Measurements from ENCODE around the gene NUB1.

Gene NUB1

DNA sequence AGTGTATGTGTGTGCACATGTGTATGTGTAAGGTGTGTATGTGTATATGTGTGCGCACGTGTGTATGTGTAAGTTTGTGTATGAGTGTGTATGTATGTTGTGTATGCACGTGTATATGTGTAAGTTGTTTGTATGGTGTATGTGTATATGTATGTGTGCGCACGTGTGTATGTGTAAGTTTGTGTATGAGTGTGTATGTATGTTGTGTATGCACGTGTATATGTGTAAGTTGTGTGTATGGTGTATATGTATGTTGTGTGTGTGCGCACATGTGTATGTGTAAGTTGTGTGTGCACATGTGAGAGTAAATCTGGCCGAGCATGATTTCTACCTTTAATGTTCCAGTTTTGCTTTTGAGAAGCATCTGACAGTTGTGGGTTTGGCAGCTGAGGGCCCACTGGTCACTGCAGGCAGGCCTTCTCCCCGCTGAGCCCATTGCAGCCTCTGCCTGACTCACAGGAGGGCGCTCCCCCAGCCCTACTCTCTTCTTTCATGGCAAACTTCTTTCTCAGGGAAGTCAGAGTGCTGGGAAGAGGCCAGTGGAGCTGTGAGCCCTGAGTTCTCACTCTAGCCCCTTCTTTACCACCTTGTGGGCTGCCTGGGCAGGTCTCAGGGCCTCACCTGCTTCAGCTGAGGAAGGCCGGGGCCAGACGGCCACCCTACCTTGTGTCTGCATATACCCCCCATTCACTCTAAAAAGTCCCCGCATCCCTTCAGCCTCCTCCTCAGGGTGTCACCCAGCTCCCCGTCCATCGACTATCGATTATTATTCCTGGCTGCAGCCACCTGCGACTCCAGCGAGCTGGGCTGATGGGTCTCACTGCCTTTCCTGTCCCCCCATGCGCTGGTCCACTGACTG, 57.1 kb downstream of the NUB1 start:
- no peaks in the 10 kb centered on the region for H3K27me3 ChIP-seq (ENCODE audit: control insufficient read depth, low read length)
- no peak for TF ChIP-seq EZH2phosphoT487 (IDR thresholded peaks at IDR 0.05; ENCODE audit: borderline replicate concordance, low read length)
- peak; percentile 17 for TF ChIP-seq CTCF (IDR thresholded peaks at IDR 0.05; ENCODE audit: low read depth, low read length, poor library complexity, severe bottlenecking)
- H4K20me1 ChIP-seq (ENCODE audit: control insufficient read depth, insufficient read depth, low read depth, low read length): no peaks in the 10 kb centered on the region
- no peaks in the 10 kb centered on the region for H3K9me3 ChIP-seq (ENCODE audit: control insufficient read depth, insufficient read depth, low read length)
- H3K79me2 ChIP-seq (ENCODE audit: control insufficient read depth, low read length): no peaks in the 10 kb centered on the region
- no peaks in the 10 kb centered on the region; the same call in none of the 2 replicates for H3F3A ChIP-seq (ENCODE audit: control insufficient read depth, insufficient read depth)
- H3K4me3 ChIP-seq (ENCODE audit: low read length): peak overlapping the region; percentile 53
- no peaks in the 10 kb centered on the region for H3K9me2 ChIP-seq (replicated peaks; ENCODE audit: control insufficient read depth, low read length)
- peaks cover 49% of the 10 kb centered on the region for H3K4me1 ChIP-seq (ENCODE audit: control insufficient read depth, low read length)
- H3K4me2 ChIP-seq (ENCODE audit: low read length): peak overlapping the region; percentile 54
- H3K27ac ChIP-seq (ENCODE audit: low read depth, low read length): no peak overlapping the region
- H3K36me3 ChIP-seq (ENCODE audit: control insufficient read depth, low read length): no peaks in the 10 kb centered on the region

DNA sequence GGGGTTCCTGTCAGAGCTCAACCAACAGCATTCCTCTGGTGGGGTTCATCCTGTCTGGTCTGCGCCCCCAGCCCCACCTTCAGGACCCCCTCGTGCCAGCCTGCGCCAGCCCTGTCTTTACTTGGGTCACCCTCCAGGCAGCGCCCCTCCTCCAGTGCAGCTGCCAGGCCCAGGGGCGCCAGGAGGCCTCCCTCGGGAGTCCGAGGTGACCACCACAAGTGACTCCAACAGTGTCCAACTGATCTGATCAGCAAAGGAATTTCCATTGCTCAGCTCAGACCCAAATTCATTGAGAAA, 57.6 kb downstream of the NUB1 start:
- H4K20me1 ChIP-seq (ENCODE audit: control insufficient read depth, insufficient read depth, low read depth, low read length): no peaks in the 10 kb centered on the region
- H3K27me3 ChIP-seq (ENCODE audit: control insufficient read depth, low read length): no peaks in the 10 kb centered on the region
- no peak overlapping the region for H3K4me3 ChIP-seq (ENCODE audit: low read length)
- H3K4me2 ChIP-seq (ENCODE audit: low read length): no peak overlapping the region
- no peaks in the 10 kb centered on the region for H3K79me2 ChIP-seq (ENCODE audit: control insufficient read depth, low read length)
- no peak overlapping the region for H3K27ac ChIP-seq (ENCODE audit: low read depth, low read length)
- no peaks in the 10 kb centered on the region for H3K36me3 ChIP-seq (ENCODE audit: control insufficient read depth, low read length)
- TF ChIP-seq CTCF (IDR thresholded peaks at IDR 0.05; ENCODE audit: low read depth, low read length, poor library complexity, severe bottlenecking) (no peak), EZH2phosphoT487 (IDR thresholded peaks at IDR 0.05; ENCODE audit: borderline replicate concordance, low read length) (no peak)
- H3K9me3 ChIP-seq (ENCODE audit: control insufficient read depth, insufficient read depth, low read length): no peaks in the 10 kb centered on the region
- peaks cover 49% of the 10 kb centered on the region for H3K4me1 ChIP-seq (ENCODE audit: control insufficient read depth, low read length)
- no peaks in the 10 kb centered on the region; the same call in none of the 2 replicates for H3F3A ChIP-seq (ENCODE audit: control insufficient read depth, insufficient read depth)
- H3K9me2 ChIP-seq (replicated peaks; ENCODE audit: control insufficient read depth, low read length): no peaks in the 10 kb centered on the region

DNA sequence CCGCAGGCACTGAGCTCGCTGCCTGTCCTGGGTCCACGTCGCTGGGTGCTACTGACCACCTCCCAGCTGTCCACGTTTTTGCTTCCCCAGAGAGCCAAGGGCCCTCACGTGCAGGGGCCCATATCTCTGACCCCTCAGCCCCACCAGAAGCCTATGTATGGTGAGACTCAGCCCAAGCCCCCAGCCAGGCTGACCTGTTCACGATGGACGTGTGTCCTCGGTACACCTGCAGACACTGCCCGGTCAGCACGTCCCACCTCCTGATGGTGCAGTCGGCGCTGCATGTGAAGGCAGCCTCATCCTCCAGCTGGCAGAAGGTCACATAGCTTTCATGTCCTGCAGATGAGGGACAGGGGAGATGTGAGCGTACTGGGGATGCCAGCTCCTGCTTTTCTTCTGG, 58.3 kb downstream of the NUB1 start:
- no peaks in the 10 kb centered on the region for H3K36me3 ChIP-seq (ENCODE audit: control insufficient read depth, low read length)
- no peaks in the 10 kb centered on the region; the same call in none of the 2 replicates for H3F3A ChIP-seq (ENCODE audit: control insufficient read depth, insufficient read depth)
- H3K27ac ChIP-seq (ENCODE audit: low read depth, low read length): no peak overlapping the region
- H3K27me3 ChIP-seq (ENCODE audit: control insufficient read depth, low read length): no peaks in the 10 kb centered on the region
- peaks cover 49% of the 10 kb centered on the region for H3K4me1 ChIP-seq (ENCODE audit: control insufficient read depth, low read length)
- no peaks in the 10 kb centered on the region for H3K79me2 ChIP-seq (ENCODE audit: control insufficient read depth, low read length)
- peak overlapping the region; percentile 81 for H3K4me2 ChIP-seq (ENCODE audit: low read length)
- H4K20me1 ChIP-seq (ENCODE audit: control insufficient read depth, insufficient read depth, low read depth, low read length): no peaks in the 10 kb centered on the region
- no peaks in the 10 kb centered on the region for H3K9me3 ChIP-seq (ENCODE audit: control insufficient read depth, insufficient read depth, low read length)
- H3K9me2 ChIP-seq (replicated peaks; ENCODE audit: control insufficient read depth, low read length): no peaks in the 10 kb centered on the region
- H3K4me3 ChIP-seq (ENCODE audit: low read length): 0 out of 2 replicates have a peak overlapping the region, but pooled peaks have one; percentile 57
- TF ChIP-seq EZH2phosphoT487 (IDR thresholded peaks at IDR 0.05; ENCODE audit: borderline replicate concordance, low read length): no peak
- TF ChIP-seq CTCF (IDR thresholded peaks at IDR 0.05; ENCODE audit: low read depth, low read length, poor library complexity, severe bottlenecking): no peak
